Sigmoid colon (tissue), 4 donors: ENCODE data around the gene BDKRB2.

Experiments
- EP300 ChIP-seq, 4 donors: sonication (generic); formaldehyde crosslinking; IDR thresholded peaks; one replicate each; pipeline ENCODE4 v1.6.1; 2017; ENCODE audit warnings: antibody characterized with exemption in 4 of 4
- POLR2A ChIP-seq, 2 donors: fragments of 450-650 bp; IDR thresholded peaks; one replicate each; pipeline ENCODE4 v1.6.1; 2016; ENCODE audit warnings: antibody characterized with exemption in 2 of 2, mild to moderate bottlenecking in 2 of 2, moderate library complexity in 2 of 2
- TF ChIP-seq, protein P1 (sequence below), 4 experiments: fragments of 450-650 bp in 3 of 4; fragments of 200-600 bp in 1 of 4; IDR thresholded peaks; one replicate each; pipeline ENCODE4 v1.5.1; 2016 to 2019; ENCODE audit warnings: antibody characterized with exemption in 4 of 4, mild to moderate bottlenecking in 3 of 4, moderate library complexity in 2 of 4

DNA sequence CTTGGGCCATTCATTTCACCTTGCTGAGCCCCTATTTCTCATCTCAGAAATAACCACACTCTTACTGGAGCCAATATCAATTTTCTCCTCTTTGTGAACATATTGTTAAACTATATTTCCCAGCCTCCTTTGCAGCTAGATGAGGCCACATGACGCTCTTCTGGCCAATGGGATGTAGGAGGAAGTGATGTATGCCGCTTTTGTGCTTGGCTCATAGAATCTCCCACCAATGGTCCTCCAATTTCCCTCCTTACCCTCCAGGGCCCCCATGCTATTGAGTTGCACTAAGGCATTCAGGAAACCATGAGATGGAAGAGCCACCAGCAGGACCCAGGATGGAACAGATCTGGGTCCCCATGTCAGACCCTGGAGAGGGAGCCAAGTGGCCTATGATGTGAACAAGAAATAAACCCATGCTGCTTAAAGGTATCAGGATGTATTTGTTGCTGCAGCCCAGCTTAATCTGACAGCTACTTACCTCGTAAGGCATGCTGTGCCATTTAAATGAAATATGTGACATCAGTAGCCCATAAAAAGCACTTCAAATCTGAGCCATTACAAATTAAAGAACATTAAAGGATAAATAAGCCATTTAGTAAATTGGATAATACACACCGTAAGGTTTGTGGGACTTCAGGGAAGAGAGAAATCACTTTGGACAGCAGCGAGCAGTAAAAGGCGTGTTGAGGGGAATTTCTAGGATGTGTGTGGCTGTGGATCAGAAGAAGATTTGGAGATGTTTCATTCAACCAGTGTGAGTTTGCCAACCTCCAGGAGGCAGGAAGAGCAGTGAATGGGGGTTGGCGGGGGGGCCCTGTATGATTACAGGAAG lies 24.4 kb upstream of the BDKRB2 start:
- no peak for TF ChIP-seq EP300 (IDR thresholded peaks at IDR 0.05)
- TF ChIP-seq, protein P1, sequence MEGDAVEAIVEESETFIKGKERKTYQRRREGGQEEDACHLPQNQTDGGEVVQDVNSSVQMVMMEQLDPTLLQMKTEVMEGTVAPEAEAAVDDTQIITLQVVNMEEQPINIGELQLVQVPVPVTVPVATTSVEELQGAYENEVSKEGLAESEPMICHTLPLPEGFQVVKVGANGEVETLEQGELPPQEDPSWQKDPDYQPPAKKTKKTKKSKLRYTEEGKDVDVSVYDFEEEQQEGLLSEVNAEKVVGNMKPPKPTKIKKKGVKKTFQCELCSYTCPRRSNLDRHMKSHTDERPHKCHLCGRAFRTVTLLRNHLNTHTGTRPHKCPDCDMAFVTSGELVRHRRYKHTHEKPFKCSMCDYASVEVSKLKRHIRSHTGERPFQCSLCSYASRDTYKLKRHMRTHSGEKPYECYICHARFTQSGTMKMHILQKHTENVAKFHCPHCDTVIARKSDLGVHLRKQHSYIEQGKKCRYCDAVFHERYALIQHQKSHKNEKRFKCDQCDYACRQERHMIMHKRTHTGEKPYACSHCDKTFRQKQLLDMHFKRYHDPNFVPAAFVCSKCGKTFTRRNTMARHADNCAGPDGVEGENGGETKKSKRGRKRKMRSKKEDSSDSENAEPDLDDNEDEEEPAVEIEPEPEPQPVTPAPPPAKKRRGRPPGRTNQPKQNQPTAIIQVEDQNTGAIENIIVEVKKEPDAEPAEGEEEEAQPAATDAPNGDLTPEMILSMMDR (IDR thresholded peaks at IDR 0.05) = no peak
- no peak for TF ChIP-seq POLR2A (IDR thresholded peaks at IDR 0.05)
